Amygdala (tissue), 56 donors: ENCODE results near the gene PIGQ.

Experiments used
- DNase-seq, 56 donors: peaks; one replicate each; lab custom pipeline; 2025; lab: John Stamatoyannopoulos, UW

The PIGQ gene

GRCh38 chr16:569445-570254 is at the start of gene PIGQ:
PIGQ (plus strand) TSS chr16:569968; CDS start chr16:574075, 4,107 bp downstream.
- peak in 48 of 56 donors; percentile 17 to 77 (median 52) for DNase-seq

- no peak for DNase-seq
Measured at GRCh38 chr16:520847-521246, 48.9 kb upstream of the PIGQ start.

GRCh38 chr16:521381-522210 is 48.2 kb upstream of the PIGQ start:
- no peak for DNase-seq

GRCh38 chr16:522320-523096 is 47.3 kb upstream of the PIGQ start:
- DNase-seq = no peak

GRCh38 chr16:523097-523741 is 46.5 kb upstream of the PIGQ start:
- DNase-seq = no peak

GRCh38 chr16:524274-525040 is 45.3 kb upstream of the PIGQ start:
- no peak for DNase-seq

GRCh38 chr16:525123-525519 is 44.6 kb upstream of the PIGQ start:
- DNase-seq = no peak

- peak in 10 of 56 donors; percentile 16 to 47 (median 24) for DNase-seq
Measured at GRCh38 chr16:525520-526180, 44.1 kb upstream of the PIGQ start.

- peak in 8 of 56 donors; percentile 12 to 65 (median 37) for DNase-seq
Measured at GRCh38 chr16:526181-527014, 43.4 kb upstream of the PIGQ start.

- peak in 54 of 56 donors; percentile 51 to 95 (median 82) for DNase-seq
Measured at GRCh38 chr16:527015-527903, 42.5 kb upstream of the PIGQ start, which contains the start of gene CAPN15. CAPN15 (plus strand) TSS chr16:527712; CDS start chr16:546839, 19,127 bp downstream.

- peak in 2 of 56 donors; percentile 21 to 37 for DNase-seq
Measured at GRCh38 chr16:528111-529011, 41.4 kb upstream of the PIGQ start.

- DNase-seq = no peak
Measured at GRCh38 chr16:529012-529575, 40.7 kb upstream of the PIGQ start.

GRCh38 chr16:530111-530817 is 39.5 kb upstream of the PIGQ start:
- DNase-seq = no peak

- no peak for DNase-seq
Measured at GRCh38 chr16:531494-532125, 38.2 kb upstream of the PIGQ start.
